GM18507 (cell line): ENCODE data around the gene UBE2U.
"Not testable (repeated sequence)": the region's sequence is repeated elsewhere in the genome, so short reads cannot be mapped to it uniquely, and the experiment has no call there.

Experiments used
- DNase-seq: peaks from one replicate; pipeline ENCODE4 v3.0.0; 2011; ENCODE audit warnings: low read depth; ENCODE audit not compliant: insufficient read length; ENCODE audit errors: extremely low spot score
- FAIRE-seq: peaks from 2 replicates; lab custom pipeline; 2011; peaks lifted over from hg19 to GRCh38; lab: Jason Lieb, UNC

Gene UBE2U

GRCh38 chr1:64234714-64235113 is 31.3 kb downstream of the UBE2U start:
- DNase-seq, result no peak
- no peak for FAIRE-seq

- DNase-seq (no peak), FAIRE-seq (no peak)
These were observed 31.8 kb downstream of the UBE2U start for GRCh38 chr1:64235181-64235580.

- DNase-seq (no peak), FAIRE-seq (no peak)
These were observed 32.5 kb downstream of the UBE2U start for GRCh38 chr1:64235910-64236309.

- DNase-seq, result no peak
- no peak for FAIRE-seq
These were observed 33.1 kb downstream of the UBE2U start for GRCh38 chr1:64236541-64236954.

- DNase-seq, FAIRE-seq: not testable (repeated sequence)
These were observed 36.1 kb downstream of the UBE2U start for GRCh38 chr1:64239519-64239918.

GRCh38 chr1:64240206-64240605 is 36.8 kb downstream of the UBE2U start:
- no peak for DNase-seq
- FAIRE-seq, result no peak

- no peak for DNase-seq
- FAIRE-seq, result no peak
These were observed 37.6 kb downstream of the UBE2U start for GRCh38 chr1:64241069-64241468.

- DNase-seq, result no peak
- peak; percentile 36 for FAIRE-seq
These were observed 39.7 kb downstream of the UBE2U start for GRCh38 chr1:64242895-64243756.

- DNase-seq, result no peak
- no peak for FAIRE-seq
These were observed 40.3 kb downstream of the UBE2U start for GRCh38 chr1:64243757-64244080.

GRCh38 chr1:64245495-64245894 is 42.1 kb downstream of the UBE2U start:
- DNase-seq (no peak), FAIRE-seq (no peak)

- DNase-seq (no peak), FAIRE-seq (peak; percentile 49)
These were observed 43.0 kb downstream of the UBE2U start for GRCh38 chr1:64246294-64246917.

GRCh38 chr1:64248065-64248464 is 44.6 kb downstream of the UBE2U start:
- FAIRE-seq, result no peak
- no peak for DNase-seq

GRCh38 chr1:64250472-64250871 is 47.0 kb downstream of the UBE2U start:
- DNase-seq, FAIRE-seq: not testable (repeated sequence)

- DNase-seq (no peak), FAIRE-seq (no peak)
These were observed 48.5 kb downstream of the UBE2U start for GRCh38 chr1:64251971-64252370.

- not testable (repeated sequence) for DNase-seq, FAIRE-seq
These were observed 53.8 kb downstream of the UBE2U start for GRCh38 chr1:64257233-64257632.

- FAIRE-seq, DNase-seq: not testable (repeated sequence)
These were observed 55.0 kb downstream of the UBE2U start for GRCh38 chr1:64258444-64258843.

- FAIRE-seq (no peak), DNase-seq (no peak)
These were observed 59.9 kb downstream of the UBE2U start for GRCh38 chr1:64263335-64263734.

- DNase-seq (no peak), FAIRE-seq (no peak)
These were observed 60.4 kb downstream of the UBE2U start for GRCh38 chr1:64263856-64264255.

- no peak for FAIRE-seq
- no peak for DNase-seq
These were observed 61.7 kb downstream of the UBE2U start for GRCh38 chr1:64265141-64265540.

GRCh38 chr1:64266991-64267390 is 63.6 kb downstream of the UBE2U start:
- DNase-seq (no peak), FAIRE-seq (no peak)
